Choroid plexus epithelial cell (primary cell): ENCODE measurements around the gene LAMC1.

Experiments
- DNase-seq: peaks from one replicate; pipeline ENCODE4 v3.0.0-alpha.2; 2010; ENCODE audit warnings: low read depth
- H3K4me3 ChIP-seq: 2 replicates; pipeline ENCODE4 v1.5.1; 2011; ENCODE audit warnings: low read depth, mild to moderate bottlenecking, control low read depth, low read length, moderate library complexity
- CTCF ChIP-seq: conservative IDR thresholded peaks from 2 replicates; pipeline ENCODE4 v1.5.1; 2011; ENCODE audit warnings: low read depth, mild to moderate bottlenecking, control low read depth, inconsistent platforms, low read length, moderate library complexity

The LAMC1 gene

GRCh38 chr1:183091181-183091580 lies 68.0 kb downstream of the LAMC1 start:
- DNase-seq = no peak
- TF ChIP-seq CTCF = no peak
- no peak overlapping the region for H3K4me3 ChIP-seq

- no peak for DNase-seq
- H3K4me3 ChIP-seq = no peak overlapping the region
- no peak for TF ChIP-seq CTCF
These were observed 69.1 kb downstream of the LAMC1 start for GRCh38 chr1:183092350-183092749.

GRCh38 chr1:183093066-183093668 lies 69.9 kb downstream of the LAMC1 start:
- H3K4me3 ChIP-seq = no peak overlapping the region
- TF ChIP-seq CTCF = no peak
- no peak for DNase-seq

- H3K4me3 ChIP-seq = no peak overlapping the region
- no peak for TF ChIP-seq CTCF
These were observed 70.6 kb downstream of the LAMC1 start for GRCh38 chr1:183093786-183094298.

DNA sequence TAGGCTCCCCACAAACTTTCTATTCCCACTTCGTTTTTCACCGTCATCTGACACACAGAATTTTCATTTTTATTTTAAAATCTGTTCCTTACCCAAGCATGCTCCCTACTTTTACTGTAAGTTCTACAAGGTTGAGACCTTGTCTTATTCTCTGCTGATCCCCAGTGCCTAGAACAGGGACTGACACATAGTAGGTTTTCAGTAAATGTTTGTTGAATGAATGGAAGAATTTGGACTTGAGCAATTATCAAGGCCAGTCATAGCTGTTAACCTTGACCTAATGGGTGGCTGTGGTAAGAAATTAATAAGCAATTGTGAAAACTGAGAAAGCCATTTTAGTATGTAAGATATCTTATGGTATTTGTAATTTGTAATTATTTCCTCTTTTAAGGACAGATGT lies 71.1 kb downstream of the LAMC1 start:
- no peak for DNase-seq
- TF ChIP-seq CTCF = no peak
- no peak overlapping the region for H3K4me3 ChIP-seq

More at GRCh38 chr1:183093786-183094298, 70.6 kb downstream of the LAMC1 start:
- DNase-seq = peak; percentile 37

GRCh38 chr1:183096351-183096750 lies 73.1 kb downstream of the LAMC1 start:
- H3K4me3 ChIP-seq = no peak overlapping the region

More at GRCh38 chr1:183096351-183096750, 73.1 kb downstream of the LAMC1 start:
- no peak for DNase-seq
- no peak for TF ChIP-seq CTCF
